Liver (tissue), 9 donors: Measurements from ENCODE around the gene PRDX2. TPM values are rescaled to one million over a fixed set of nuclear protein-coding genes. Genes with fewer than 3 reads are reported as not detected.

Experiments
- DNase-seq: peaks from one replicate; pipeline ENCODE4 v3.0.0-alpha.2; 2017; ENCODE audit warnings: low spot score
- H3K27ac ChIP-seq, 2 donors: one replicate each; pipeline ENCODE4 v1.7.0; 2013; ENCODE audit warnings: inconsistent platforms in 2 of 2, low read length in 2 of 2, control low read depth in 1 of 2, low read depth in 1 of 2, mild to moderate bottlenecking in 1 of 2
- H3K27me3 ChIP-seq, 4 donors: one replicate each; pipeline versions ENCODE4 v1.6.1 to v1.7.0; 2013; ENCODE audit warnings: low read length in 3 of 4, inconsistent platforms in 1 of 4, mild to moderate bottlenecking in 1 of 4, moderate library complexity in 1 of 4; ENCODE audit not compliant: control insufficient read depth in 4 of 4, insufficient read depth in 4 of 4
- H3K36me3 ChIP-seq, 4 donors: one replicate each; pipeline versions ENCODE4 v1.6.1 to v1.7.0; 2013; ENCODE audit warnings: low read length in 3 of 4, mild to moderate bottlenecking in 3 of 4, low read depth in 1 of 4, moderate library complexity in 1 of 4; ENCODE audit not compliant: control insufficient read depth in 4 of 4, insufficient read depth in 3 of 4
- H3K4me1 ChIP-seq, 4 donors: one replicate each; pipeline versions ENCODE4 v1.6.1 to v1.7.0; 2013; ENCODE audit warnings: low read length in 3 of 4, mild to moderate bottlenecking in 3 of 4, moderate library complexity in 1 of 4; ENCODE audit not compliant: control insufficient read depth in 4 of 4, insufficient read depth in 4 of 4
- H3K4me3 ChIP-seq, 3 donors: one replicate each; pipeline versions ENCODE4 v1.6.1 to v1.7.0; 2013; ENCODE audit warnings: low read length in 3 of 3, control low read depth in 1 of 3, low read depth in 1 of 3, mild to moderate bottlenecking in 1 of 3
- H3K9ac ChIP-seq, 2 donors: one replicate each; pipeline ENCODE4 v1.7.0; 2013; ENCODE audit warnings: low read length in 2 of 2, mild to moderate bottlenecking in 2 of 2, moderate library complexity in 2 of 2, control low read depth in 1 of 2, low read depth in 1 of 2
- H3K9me3 ChIP-seq, 4 donors: one replicate each; pipeline versions ENCODE4 v1.6.1 to v1.7.0; 2013; ENCODE audit warnings: low read length in 3 of 4; ENCODE audit not compliant: control insufficient read depth in 4 of 4
- EGR1 ChIP-seq, 2 donors: IDR thresholded peaks; 2 replicates each; pipeline ENCODE4 v1.6.1; 2016 to 2018; ENCODE audit warnings: antibody characterized with exemption in 2 of 2, low read depth in 2 of 2
- FOXA1 ChIP-seq: IDR thresholded peaks from 2 replicates; pipeline ENCODE4 v1.6.1; 2016; ENCODE audit warnings: antibody characterized with exemption
- FOXA2 ChIP-seq: IDR thresholded peaks from 2 replicates; pipeline ENCODE4 v1.6.1; 2016; ENCODE audit warnings: antibody characterized with exemption
- HNF4A ChIP-seq, 2 donors: conservative IDR thresholded peaks; 2 replicates each; pipeline ENCODE4 v1.6.1; 2016; ENCODE audit warnings: antibody characterized with exemption in 2 of 2, mild to moderate bottlenecking in 2 of 2
- HNF4G ChIP-seq: IDR thresholded peaks from 2 replicates; pipeline ENCODE4 v1.6.1; 2016; ENCODE audit warnings: antibody characterized with exemption
- JUND ChIP-seq, 2 donors: IDR thresholded peaks; 2 replicates each; pipeline ENCODE4 v1.6.1; 2016; ENCODE audit warnings: antibody characterized with exemption in 2 of 2
- NR2F2 ChIP-seq: IDR thresholded peaks from 2 replicates; pipeline ENCODE4 v1.6.1; 2016; ENCODE audit warnings: antibody characterized with exemption
- RAD21 ChIP-seq, 2 donors: IDR thresholded peaks; 2 replicates each; pipeline ENCODE4 v1.6.1; 2016; ENCODE audit warnings: antibody characterized with exemption in 2 of 2, mild to moderate bottlenecking in 2 of 2
- RXRA ChIP-seq, 2 donors: IDR thresholded peaks; 2 replicates each; pipeline ENCODE4 v1.6.1; 2017 to 2018; ENCODE audit warnings: antibody characterized with exemption in 2 of 2, mild to moderate bottlenecking in 1 of 2
- SP1 ChIP-seq: IDR thresholded peaks from 2 replicates; pipeline ENCODE4 v1.6.1; 2018; ENCODE audit warnings: antibody characterized with exemption, mild to moderate bottlenecking
- TAF1 ChIP-seq: conservative IDR thresholded peaks from 2 replicates; pipeline ENCODE4 v1.6.1; 2016; ENCODE audit warnings: antibody characterized with exemption, mild to moderate bottlenecking
- YY1 ChIP-seq: IDR thresholded peaks from 2 replicates; pipeline ENCODE4 v1.6.1; 2016; ENCODE audit warnings: antibody characterized with exemption, mild to moderate bottlenecking
- WGBS: extraction: QIAGEN DNeasy Blood & Tissue Kit; methylation state at CpG from one replicate; pipeline ENCODE4 v1.1.7; 2013; 5-methylcytosine and 5-hydroxymethylcytosine counted together
- polyA plus RNA-seq, 2 donors: library from polyadenylated mRNA; stranded (reverse) in 1 of 2; unstranded in 1 of 2; fragments of 200-250 nt in 1 of 2; fragments of >200 nt in 1 of 2; fragmentation: Nextera tagmentation in 1 of 2; extraction: Ambion mirVana in 1 of 2; gene quantifications; one replicate each; pipeline versions ENCODE4 v1.2.1 to v1.2.3, GENCODE V29; 2013 to 2015
- total RNA-seq, 2 donors: library from RNA; depleted of rRNA; stranded (reverse); fragments of >200 nt; gene quantifications; one replicate each; pipeline ENCODE4 v1.2.3, GENCODE V29; 2014
- TF ChIP-seq, protein P1 (sequence below): IDR thresholded peaks from 2 replicates; pipeline ENCODE4 v1.6.1; 2016; ENCODE audit warnings: antibody characterized with exemption, mild to moderate bottlenecking
- TF ChIP-seq, protein P2 (sequence below): IDR thresholded peaks from 2 replicates; pipeline ENCODE4 v1.6.1; 2016; ENCODE audit warnings: antibody characterized with exemption
- TF ChIP-seq, protein P3 (sequence below): IDR thresholded peaks from 2 replicates; pipeline ENCODE4 v1.6.1; 2016; ENCODE audit warnings: antibody characterized with exemption
- TF ChIP-seq, protein P4 (sequence below): fragments of 150-350 bp; IDR thresholded peaks from 2 replicates; pipeline ENCODE4 v1.5.1; 2017; ENCODE audit warnings: improper control_type of control experiment, low read depth, low read length; ENCODE audit not compliant: missing input control
- donor health status: healthy.
- donor health status: healthy.
- donor health status: healthy.
- donor health status: healthy.
- donor health status: healthy.

PRDX2 gene
- total and polyA plus RNA-seq, 4 donors: 222 to 1,737 (median 283) TPM

DNA sequence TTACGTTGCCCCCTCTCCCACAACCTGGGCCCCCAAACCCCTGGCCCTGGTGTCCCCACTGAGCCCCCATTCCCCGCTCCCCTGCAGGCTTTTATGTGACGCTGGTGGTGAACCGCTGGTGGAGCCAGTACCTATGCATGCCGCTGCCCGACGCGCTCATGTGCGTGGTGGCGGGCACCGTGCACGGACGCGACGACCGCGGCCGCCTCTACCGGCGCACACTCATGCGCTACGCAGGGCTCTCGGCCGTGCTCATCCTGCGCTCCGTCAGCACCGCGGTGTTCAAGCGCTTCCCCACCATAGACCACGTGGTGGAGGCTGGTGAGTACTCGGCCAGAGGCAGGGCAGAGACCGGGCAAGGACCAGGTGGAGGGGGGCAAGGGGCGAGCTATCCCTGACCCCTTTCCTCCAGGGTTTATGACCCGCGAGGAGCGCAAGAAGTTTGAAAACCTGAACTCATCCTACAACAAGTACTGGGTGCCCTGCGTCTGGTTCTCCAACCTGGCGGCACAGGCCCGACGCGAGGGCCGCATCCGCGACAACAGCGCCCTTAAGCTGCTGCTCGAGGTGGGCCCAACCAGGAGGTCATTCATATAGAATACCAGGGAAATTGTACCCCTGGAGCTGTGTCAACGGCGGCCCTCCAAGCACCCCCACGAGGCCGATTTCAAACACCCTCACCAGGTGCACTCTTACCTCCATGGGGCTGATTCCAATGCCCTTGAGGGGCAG lies 47.0 kb downstream of the PRDX2 start:
- WGBS: 66% methylated on average over 50 of the region's 50 CpGs
- H3K27ac ChIP-seq: no peak overlapping the region
- H3K36me3 ChIP-seq: no peaks in the 10 kb centered on the region
- H3K9ac ChIP-seq: no peak overlapping the region
- no peak for TF ChIP-seq FOXA2
- peaks cover 2 to 8% (median 6%) of the 10 kb centered on the region in 4 donors for H3K4me1 ChIP-seq
- H3K9me3 ChIP-seq: no peaks in the 10 kb centered on the region
- no peak overlapping the region for H3K4me3 ChIP-seq
- DNase-seq: no peak
- H3K27me3 ChIP-seq: peaks cover 0 to 2% (median 0%) of the 10 kb centered on the region in 4 donors

DNA sequence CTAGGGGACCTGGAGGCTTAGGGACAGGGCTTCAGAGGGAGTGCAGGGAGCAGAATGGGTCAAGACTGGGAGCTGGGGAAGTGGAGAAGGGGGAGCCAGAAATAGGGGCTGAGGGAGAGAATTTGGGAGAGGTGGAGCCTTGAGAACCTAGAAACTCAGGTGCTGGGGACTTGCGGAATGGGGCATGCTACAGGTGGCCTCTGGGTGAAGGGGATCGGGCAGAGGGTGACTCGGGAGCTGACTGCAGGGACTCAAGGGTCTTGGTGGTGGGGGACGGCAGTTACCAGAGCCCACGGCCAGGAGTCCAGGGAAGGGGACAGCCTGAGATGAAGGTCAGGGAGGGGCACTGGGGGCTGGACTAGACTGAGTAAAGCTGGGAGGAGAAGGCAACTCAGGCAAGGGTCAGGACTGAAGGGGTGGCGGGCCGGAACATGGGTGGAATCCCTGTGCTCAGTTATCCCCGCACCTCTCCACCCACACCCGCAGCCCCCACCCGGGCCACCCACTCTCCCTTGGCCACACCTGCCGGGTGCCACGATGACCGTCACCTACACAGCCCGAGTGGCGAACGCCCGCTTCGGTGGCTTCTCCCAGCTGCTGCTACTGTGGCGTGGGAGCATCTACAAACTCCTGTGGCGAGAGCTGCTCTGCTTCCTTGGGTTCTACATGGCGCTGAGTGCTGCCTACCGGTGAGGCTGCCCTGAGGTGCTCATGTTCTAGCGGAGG lies 49.4 kb downstream of the PRDX2 start:
- H3K36me3 ChIP-seq: peaks cover 3 to 7% (median 5%) of the 10 kb centered on the region in 4 donors
- no peaks in the 10 kb centered on the region for H3K4me1 ChIP-seq
- no peak for DNase-seq
- H3K9me3 ChIP-seq: no peaks in the 10 kb centered on the region
- 79% methylated on average over 23 of the region's 23 CpGs for WGBS
- peaks cover 0 to 2% (median 0%) of the 10 kb centered on the region in 4 donors for H3K27me3 ChIP-seq
- H3K27ac ChIP-seq: no peak overlapping the region
- TF ChIP-seq YY1: no peak
- TF ChIP-seq NR2F2: no peak
- TF ChIP-seq, protein P1, sequence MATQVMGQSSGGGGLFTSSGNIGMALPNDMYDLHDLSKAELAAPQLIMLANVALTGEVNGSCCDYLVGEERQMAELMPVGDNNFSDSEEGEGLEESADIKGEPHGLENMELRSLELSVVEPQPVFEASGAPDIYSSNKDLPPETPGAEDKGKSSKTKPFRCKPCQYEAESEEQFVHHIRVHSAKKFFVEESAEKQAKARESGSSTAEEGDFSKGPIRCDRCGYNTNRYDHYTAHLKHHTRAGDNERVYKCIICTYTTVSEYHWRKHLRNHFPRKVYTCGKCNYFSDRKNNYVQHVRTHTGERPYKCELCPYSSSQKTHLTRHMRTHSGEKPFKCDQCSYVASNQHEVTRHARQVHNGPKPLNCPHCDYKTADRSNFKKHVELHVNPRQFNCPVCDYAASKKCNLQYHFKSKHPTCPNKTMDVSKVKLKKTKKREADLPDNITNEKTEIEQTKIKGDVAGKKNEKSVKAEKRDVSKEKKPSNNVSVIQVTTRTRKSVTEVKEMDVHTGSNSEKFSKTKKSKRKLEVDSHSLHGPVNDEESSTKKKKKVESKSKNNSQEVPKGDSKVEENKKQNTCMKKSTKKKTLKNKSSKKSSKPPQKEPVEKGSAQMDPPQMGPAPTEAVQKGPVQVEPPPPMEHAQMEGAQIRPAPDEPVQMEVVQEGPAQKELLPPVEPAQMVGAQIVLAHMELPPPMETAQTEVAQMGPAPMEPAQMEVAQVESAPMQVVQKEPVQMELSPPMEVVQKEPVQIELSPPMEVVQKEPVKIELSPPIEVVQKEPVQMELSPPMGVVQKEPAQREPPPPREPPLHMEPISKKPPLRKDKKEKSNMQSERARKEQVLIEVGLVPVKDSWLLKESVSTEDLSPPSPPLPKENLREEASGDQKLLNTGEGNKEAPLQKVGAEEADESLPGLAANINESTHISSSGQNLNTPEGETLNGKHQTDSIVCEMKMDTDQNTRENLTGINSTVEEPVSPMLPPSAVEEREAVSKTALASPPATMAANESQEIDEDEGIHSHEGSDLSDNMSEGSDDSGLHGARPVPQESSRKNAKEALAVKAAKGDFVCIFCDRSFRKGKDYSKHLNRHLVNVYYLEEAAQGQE: no peak
- TF ChIP-seq TAF1: no peak
- no peak for TF ChIP-seq RXRA (IDR thresholded peaks at IDR 0.05)
- TF ChIP-seq EGR1 (IDR thresholded peaks at IDR 0.05; ENCODE audit: low read depth in 2 of 2): no peak
- no peak for TF ChIP-seq FOXA2
- TF ChIP-seq SP1: no peak
- no peak for TF ChIP-seq RAD21 (IDR thresholded peaks at IDR 0.05)
- TF ChIP-seq, protein P2, sequence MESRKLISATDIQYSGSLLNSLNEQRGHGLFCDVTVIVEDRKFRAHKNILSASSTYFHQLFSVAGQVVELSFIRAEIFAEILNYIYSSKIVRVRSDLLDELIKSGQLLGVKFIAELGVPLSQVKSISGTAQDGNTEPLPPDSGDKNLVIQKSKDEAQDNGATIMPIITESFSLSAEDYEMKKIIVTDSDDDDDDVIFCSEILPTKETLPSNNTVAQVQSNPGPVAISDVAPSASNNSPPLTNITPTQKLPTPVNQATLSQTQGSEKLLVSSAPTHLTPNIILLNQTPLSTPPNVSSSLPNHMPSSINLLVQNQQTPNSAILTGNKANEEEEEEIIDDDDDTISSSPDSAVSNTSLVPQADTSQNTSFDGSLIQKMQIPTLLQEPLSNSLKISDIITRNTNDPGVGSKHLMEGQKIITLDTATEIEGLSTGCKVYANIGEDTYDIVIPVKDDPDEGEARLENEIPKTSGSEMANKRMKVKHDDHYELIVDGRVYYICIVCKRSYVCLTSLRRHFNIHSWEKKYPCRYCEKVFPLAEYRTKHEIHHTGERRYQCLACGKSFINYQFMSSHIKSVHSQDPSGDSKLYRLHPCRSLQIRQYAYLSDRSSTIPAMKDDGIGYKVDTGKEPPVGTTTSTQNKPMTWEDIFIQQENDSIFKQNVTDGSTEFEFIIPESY: no peak
- no peak for TF ChIP-seq HNF4G
- TF ChIP-seq JUND (IDR thresholded peaks at IDR 0.05): no peak
- TF ChIP-seq HNF4A (conservative IDR thresholded peaks at IDR 0.05): no peak
- TF ChIP-seq FOXA1: no peak
- TF ChIP-seq, protein P3, sequence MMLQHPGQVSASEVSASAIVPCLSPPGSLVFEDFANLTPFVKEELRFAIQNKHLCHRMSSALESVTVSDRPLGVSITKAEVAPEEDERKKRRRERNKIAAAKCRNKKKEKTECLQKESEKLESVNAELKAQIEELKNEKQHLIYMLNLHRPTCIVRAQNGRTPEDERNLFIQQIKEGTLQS: no peak
- TF ChIP-seq, protein P4, sequence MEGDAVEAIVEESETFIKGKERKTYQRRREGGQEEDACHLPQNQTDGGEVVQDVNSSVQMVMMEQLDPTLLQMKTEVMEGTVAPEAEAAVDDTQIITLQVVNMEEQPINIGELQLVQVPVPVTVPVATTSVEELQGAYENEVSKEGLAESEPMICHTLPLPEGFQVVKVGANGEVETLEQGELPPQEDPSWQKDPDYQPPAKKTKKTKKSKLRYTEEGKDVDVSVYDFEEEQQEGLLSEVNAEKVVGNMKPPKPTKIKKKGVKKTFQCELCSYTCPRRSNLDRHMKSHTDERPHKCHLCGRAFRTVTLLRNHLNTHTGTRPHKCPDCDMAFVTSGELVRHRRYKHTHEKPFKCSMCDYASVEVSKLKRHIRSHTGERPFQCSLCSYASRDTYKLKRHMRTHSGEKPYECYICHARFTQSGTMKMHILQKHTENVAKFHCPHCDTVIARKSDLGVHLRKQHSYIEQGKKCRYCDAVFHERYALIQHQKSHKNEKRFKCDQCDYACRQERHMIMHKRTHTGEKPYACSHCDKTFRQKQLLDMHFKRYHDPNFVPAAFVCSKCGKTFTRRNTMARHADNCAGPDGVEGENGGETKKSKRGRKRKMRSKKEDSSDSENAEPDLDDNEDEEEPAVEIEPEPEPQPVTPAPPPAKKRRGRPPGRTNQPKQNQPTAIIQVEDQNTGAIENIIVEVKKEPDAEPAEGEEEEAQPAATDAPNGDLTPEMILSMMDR: no peak
- no peak overlapping the region for H3K4me3 ChIP-seq
- no peak overlapping the region for H3K9ac ChIP-seq
